ENCODE results near the gene DNAJC6.

Gene DNAJC6

DNA sequence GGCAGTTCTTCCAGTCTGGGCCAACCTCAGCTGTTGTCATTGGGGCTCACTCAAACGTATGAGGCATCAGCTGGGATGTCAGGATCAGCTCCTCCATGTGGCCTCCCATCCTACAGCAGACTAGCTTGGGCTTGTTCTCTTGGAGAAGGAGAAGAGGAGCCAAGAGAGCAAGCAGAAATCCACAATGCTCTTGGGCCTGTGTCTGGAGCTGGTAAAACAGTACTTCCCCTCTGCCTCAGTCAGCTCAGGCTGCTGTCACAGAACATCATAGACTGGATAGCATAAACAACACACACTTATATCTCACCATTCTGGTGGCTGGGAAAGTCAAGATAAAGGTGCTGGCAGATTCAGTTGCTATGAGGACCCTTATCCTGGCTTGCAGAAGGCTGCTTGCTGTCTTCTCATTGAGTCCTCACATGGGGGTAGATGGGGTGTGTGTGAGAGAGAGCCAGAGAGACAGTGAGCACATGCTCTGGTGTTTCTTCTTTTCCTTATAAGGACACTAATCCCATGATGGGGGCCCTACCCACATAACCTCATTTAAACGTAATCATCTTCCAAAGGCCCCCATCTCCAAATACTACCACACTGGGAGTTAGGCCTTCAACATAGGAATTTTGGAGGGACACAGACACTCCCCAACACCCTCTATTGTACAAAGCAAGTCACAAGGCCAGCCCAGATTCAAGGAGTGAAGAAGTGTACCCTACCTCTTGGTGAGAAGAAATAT, 16.3 kb upstream of the DNAJC6 start:
- DNase-seq (ENCODE audit: low read depth) = no peak

DNA sequence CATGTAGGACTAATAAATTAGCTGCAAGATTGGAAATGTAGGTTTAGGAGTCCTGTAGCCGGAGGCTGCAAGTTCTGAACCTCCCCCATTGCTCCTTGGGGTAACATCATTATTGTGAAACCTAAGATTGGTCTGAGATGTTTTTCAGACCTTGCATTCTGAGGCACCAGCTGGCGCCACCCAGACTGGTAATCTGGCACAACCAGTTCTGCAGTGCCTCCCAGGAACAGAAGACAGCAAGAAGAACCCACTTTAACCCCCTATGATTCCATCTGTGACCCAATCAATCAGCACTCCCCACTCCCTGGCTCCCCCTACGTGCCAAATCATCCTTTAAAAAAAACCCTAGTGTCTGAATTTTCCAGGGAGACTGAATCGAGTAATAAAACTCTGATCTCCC, 11.6 kb upstream of the DNAJC6 start:
- DNase-seq (ENCODE audit: low read depth) = no peak

DNA sequence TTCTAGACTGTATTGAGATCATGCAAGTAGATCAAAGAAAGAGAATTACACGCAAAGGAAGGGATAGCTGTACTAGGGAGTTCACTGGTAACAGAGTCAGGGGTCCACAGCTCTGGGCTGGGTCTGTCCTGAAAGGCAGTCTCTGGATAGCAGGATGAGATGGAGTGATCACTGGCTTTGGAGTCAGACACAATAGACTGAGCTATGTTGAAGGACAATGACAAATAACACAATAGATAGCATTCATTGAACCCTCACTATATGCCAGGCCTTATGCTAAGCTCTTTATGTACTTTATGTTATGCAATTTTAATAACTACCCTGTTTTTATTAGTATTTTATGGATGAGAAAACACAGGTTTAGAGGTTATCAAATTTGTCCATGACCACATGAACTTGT, 10.0 kb upstream of the DNAJC6 start:
- DNase-seq (ENCODE audit: low read depth) = no peak

DNA sequence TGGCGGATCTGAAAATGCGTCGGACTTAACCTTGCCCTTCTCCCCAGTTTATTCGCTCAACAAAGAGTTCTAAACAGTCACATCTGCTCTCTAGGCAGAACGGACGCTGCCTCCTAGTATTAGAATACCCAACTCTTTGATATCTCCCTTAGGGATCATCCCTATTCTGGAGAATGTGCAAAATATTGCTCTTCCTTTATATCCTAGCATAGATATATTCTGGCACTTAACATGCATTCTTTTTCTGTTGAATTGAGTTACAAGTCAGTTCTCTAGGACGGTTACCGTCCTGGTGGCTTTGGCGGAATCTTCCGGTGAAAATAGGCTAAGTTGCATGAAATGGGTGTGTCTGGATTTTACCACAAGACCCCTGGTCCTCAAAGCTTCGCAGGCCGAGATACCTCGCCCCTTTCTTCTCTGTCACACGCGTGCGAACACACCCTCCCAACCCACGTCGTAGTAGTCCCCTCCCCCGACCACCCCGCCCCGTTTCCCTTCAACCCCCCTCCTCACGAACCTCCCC, 501 bp upstream of the DNAJC6 start:
- no peak for DNase-seq (ENCODE audit: low read depth)

DNA sequence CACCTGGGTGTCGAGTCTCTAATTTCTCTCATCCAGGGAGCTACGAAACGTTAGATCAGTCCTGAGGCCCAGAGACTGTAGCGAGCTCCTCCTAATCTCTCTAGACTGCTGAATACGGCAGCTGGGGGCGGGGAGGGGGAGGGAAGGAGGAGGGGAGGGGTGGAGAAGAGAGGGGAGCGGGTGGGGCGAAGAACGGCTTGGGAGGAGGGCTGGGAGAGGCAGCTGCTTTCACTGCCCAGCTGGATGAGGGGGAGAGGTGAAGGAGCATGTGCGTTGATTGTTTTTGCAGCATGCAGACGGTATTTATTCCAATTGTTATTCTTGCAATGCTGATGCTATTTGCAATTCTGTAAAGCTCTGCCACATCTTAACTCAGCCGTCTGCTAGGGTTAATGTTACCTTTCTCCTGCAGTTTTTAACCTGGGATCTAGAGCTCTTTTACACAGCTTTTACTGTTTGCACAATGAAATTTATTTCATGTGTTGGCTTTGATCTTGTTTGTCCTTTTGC, 790 bp downstream of the DNAJC6 start:
- no peak for DNase-seq (ENCODE audit: low read depth)

DNA sequence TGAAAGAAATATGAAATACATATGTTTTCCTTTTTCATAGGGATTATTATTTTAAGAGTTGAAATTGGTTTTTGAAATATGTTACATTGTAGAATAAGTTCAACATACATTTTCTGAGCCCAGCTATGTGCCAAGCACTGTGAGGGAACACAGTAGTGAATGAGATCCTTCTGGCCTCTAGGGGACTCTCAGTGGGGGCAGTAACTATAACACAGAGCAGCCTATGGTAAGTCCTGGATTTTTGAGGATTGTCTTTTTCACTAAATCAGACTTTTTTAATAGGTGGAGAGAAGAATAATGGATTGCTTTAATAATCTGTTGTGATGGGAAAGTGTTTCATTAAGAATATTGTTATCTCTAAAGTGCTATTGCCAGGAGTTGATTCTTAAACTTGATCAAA, 2.4 kb downstream of the DNAJC6 start:
- DNase-seq (ENCODE audit: low read depth) = no peak

DNA sequence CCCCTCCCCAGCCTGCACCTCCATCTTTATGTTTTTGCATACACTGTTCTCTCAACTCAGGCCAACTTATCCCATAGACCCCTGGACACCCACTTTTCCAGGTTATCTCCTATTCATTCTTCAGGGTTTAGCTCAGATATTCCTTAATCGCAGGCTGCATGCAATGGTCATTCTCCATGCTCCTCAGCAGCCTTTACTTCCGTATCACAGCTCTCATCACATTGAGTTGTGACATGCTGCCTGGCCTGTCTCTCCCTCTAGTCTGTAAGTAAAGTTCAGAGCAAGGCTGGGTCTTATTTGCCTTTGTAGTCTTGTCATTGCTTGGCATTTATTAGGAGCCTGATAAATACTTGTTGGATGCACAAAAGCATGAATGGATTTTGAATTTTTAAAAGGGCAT, 6.9 kb downstream of the DNAJC6 start:
- DNase-seq (ENCODE audit: low read depth) = no peak

DNA sequence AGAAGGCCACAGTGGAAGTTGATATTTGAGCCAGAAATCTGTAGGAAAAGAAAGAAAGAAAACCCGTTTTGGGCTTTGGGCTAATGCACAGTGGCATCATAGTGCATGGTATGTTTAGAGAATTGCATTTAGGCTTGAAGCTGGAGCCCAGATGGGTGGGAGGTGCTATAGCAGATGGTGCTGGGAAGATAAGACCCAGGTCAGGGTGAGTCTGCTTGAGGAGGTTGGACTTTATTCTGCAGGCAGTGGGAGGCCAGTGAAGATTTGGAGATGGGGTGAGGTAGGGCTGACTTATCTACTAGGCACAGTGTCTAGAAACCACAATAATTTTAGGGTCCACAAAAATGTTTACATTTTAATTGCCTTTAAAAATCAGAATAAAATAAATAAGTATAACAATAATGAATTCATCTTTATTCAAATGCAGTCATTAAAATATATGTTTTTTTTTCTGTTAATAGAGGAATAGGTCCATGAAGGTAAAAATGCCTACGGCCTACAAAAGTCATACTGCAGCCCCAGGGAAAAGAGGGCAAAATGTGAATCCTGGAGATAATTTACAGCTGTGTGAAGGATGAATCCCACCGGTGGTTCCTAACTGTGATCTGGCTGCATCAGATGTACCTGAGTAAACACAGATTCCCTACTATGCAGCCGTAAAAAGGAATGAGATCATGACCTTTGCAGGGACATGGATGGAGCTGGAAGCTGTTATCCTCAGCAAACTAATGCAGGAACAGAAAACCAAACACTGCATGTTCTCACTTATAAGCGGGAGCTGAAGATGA, 8.7 kb downstream of the DNAJC6 start:
- DNase-seq (ENCODE audit: low read depth) = no peak

DNA sequence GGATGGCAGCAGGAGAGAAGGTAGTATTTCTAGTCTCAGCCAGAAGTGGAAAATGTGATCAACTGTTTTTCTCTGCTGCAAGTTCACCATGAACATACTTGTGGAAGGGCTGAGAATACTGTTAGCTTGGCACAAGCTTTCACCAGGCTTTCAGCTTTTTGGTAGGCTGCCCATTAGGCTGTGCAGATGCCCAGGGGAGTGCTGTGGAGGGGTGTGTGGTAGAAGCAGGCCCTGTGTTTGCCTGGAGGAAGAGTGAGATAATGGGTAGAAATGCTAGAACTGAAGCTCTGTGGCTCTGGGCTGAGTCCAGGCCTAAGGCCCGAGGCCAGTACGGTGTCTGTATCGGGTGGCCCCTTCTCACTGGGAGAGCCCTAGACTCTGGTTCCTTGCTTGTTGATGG, 9.8 kb downstream of the DNAJC6 start:
- no peak for DNase-seq (ENCODE audit: low read depth)

DNA sequence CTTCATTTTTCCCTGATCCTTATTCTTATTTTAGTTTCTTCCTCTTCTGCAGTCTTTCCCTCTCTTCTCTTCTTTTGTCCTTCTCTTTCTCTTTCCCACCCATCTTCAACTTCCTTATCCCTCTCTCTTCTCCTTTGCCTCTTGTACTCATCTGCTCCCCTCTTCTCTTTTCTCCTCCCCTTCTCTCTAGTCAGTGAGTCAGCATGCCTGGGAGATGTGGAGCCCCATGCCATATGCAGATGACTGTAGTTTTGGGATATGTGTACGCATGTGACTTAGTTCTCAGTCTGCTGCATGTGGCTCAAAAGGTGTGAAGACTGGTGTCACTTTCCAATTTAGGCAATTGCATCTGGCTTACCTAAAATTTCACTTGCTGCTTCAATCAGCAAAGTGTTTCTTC, 10.4 kb downstream of the DNAJC6 start:
- no peak for DNase-seq (ENCODE audit: low read depth)

DNA sequence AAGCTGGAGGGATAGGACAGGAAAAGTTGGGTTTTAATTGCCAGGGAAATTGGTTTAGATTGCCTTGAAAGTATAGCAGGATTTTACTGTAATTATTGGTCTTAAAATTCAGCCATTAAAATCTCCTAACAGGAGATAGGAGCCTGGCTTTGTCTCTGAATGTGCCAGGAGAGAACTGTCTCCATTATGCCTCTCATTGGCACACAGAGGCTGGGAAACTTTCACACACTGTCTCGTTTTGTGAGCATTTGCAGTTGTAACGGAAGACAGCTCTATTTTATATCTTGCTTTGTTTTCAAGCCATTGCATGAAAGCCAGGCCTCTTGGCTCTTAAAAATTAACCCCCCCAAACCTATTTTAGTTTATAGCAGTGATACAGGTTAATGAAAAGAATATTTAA, 12.5 kb downstream of the DNAJC6 start:
- DNase-seq (ENCODE audit: low read depth) = no peak

DNA sequence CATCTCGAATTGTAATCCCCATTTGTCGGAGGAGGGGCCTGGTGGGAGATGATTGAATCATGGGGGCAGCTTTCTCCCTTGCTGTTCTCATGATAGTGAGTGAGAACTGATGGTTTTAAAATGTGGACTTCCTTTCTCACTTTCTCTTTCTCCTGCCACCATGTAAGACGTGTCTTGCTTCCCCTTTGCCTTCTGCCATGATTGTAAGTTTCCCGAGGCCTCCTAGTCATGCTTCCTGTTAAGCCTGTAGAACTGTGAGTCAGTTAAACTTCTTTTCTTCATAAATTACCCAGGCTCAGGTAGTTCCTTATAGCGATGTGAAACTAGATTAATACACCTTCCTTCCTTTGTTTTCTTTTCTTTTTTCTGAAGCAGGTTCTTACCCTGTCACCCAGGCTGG, 13.9 kb downstream of the DNAJC6 start:
- no peak for DNase-seq (ENCODE audit: low read depth)

DNA sequence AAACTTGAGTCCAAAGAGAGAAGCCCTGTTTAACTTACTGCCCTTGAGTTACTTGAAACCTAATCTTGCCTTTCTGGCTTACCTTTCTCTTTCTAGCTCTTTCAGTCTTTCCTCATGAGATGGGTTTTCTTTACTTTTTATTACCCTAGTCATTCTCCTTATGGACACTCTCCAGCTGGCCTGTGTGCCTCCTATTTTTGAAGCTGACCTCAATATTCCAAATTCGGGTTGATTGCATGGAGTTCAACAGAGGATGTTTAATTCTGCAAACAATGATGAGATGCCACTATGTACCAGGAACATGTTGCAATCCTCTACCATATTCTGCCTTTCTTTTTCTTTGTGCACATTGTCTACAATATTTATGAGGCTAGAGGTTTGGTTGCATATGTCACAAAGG, 20.7 kb downstream of the DNAJC6 start:
- no peak for DNase-seq (ENCODE audit: low read depth)

DNA sequence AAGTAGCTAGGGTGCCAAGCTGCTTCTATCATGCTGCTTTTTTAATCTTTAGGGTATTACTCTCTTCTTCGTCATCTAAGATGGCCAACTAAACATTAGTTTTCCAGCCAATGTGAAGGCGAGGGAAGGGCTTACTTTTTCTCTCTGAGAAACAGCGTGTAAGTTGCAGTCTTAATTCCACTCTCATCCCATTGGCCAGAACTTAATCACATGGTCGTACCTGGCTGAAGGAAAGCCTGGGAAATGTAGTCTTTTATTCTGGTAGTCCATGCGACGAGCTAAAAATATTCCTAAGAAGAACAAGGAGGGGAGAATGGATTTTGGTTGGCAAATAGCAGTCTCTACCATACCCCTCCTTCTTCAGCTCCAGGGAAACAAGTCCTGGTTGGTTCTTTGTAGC, 21.5 kb downstream of the DNAJC6 start:
- no peak for DNase-seq (ENCODE audit: low read depth)

DNA sequence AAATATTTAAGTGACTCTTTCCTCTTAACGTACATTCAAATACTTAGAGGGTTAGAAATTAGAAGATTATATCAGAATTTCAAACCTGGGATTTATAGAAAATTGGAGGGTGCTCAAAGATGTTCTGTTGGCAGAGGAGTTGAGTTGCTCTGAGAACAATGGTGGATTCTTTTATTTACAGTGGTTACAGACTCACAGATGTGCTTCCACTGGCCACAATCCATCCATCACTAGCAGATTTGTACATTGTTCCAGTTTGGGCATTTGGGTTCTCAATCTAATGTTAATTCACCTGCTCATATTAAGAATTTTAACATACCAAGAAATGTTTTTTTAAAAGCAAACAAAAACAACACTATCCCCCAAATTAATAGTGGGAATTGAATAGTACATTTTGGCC, 23.5 kb downstream of the DNAJC6 start:
- no peak for DNase-seq (ENCODE audit: low read depth)

DNA sequence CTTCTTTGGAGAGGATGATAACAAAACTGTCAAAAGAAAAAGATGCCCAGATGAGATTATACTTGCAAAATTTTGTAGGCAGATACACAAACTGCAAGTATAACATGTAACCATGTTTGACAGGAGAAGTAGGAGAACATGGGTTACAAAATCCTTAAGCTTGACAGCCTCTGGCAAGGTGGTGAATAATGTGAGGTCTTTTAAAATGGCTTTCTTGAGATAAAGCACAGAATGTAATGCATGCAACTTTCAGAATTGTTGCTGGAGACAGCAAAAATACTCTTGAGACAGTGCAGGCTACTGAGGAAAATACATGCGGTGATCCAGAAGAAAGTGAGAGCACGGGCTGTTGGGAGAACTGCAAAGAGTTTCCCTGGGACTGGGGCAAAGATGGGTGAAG, 24.7 kb downstream of the DNAJC6 start:
- DNase-seq (ENCODE audit: low read depth) = no peak

DNA sequence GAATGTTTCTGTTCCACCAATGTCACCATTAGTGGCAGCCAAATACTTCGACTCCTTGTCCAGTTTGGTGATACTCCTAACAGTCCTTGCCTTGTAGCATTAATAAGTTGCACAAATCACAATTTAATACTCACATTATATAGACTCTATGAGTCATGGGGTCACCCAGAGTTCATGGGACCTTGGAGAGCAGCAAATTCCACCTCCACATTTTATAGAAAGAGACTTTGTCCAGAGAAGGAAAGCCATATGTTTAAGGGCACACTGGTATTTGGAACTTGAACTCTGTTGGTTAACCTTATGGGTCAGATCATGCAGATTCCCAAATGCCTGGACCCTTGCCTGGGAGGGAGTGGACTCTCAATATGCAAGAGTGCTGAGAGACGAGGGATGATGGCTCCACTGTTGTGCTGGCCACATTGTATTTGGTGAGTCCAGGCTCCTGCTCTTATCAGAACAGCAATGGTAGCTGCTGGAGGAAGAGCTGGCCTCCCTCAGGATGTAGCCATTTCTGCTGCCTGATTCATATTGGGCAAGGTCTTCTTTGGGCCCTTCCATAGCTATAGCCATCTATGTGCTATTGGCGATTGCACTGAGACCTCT, 30.6 kb downstream of the DNAJC6 start:
- DNase-seq (ENCODE audit: low read depth) = no peak

DNA sequence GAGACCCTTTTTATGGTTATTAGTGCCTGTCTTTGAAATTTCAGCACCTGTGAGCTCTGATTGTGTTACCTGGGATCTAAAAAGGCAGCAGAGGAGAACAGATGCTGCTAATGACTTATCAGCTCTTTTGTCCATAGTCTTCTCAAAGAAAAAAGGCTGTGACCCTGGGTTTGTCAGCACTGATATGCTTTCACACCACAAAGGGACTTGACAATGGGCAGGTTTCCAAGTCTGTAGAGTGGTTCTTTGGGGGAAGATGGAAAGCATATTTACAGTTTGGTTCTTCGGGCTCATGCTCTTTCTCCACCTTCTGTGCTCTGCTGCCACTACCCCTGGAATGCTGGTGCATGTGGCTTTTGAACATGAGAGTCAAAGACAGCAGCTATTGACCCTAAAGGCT, 32.0 kb downstream of the DNAJC6 start:
- no peak for DNase-seq (ENCODE audit: low read depth)

DNA sequence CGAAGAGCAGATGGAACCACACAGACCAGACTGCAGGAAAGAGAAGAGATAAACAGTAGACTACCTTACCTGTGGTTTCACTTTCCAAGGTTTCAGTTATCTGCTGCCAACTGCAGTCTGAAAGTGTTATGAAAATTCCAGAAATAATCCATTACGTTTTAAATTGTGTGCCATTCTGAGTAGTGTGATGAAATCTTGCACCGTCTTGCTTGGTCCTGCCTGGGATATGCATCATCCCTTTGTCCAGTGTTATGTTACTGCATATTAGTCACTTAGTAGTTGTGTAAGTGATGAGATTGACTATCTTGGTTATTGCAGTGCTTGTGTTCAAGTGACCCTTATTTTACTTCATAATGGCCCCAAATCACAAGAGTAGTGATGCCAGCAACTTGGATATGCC, 33.9 kb downstream of the DNAJC6 start:
- no peak for DNase-seq (ENCODE audit: low read depth)

DNA sequence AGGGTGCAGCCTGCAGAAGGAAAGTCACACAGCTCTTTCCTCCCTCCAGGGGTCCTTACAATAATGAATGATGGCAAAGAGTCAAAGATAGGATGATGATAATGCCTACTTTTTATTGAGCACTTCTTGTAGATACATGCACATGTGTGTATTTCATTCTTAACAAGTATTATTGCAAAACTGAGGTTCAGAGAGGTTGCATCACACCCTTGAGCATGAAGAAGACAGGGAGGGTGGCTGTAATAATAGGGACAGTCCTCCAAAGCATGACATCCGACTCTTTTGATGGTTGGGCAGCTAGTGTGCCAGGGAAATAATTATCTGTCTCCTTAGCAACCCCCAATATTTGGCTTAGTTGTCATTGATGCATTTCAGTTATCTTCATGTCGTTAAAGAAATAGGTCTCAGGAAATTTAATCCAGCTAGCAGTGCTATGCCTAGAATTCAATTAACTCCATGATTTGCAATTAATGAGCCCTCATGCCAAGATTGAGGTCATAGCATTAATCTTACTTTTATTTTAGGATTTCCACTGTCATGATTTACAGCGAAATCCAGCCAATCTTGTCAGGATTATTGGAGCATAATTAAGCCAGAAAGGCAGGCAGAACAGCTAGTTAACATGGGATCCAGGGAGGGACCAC, 35.0 kb downstream of the DNAJC6 start:
- no peak for DNase-seq (ENCODE audit: low read depth)

DNA sequence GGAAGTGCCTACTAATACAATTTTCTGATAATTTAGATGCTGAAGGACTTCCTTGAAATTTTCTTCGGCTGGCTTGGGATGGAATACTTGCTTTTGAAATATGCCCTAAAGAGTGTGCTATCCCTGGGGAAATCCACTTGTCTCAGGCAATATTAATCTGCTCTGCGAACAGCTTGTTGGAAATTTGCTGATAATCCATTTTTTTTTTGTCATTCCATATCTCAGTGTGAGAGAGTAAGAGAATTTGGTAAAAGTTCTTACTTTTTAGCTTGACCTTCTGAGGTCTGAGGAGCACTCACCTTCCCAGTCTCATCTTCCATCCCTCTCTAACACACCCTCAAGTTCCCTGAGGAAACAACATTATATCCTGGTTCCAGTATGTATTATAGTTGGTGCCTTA, 36.8 kb downstream of the DNAJC6 start:
- DNase-seq (ENCODE audit: low read depth) = no peak

DNA sequence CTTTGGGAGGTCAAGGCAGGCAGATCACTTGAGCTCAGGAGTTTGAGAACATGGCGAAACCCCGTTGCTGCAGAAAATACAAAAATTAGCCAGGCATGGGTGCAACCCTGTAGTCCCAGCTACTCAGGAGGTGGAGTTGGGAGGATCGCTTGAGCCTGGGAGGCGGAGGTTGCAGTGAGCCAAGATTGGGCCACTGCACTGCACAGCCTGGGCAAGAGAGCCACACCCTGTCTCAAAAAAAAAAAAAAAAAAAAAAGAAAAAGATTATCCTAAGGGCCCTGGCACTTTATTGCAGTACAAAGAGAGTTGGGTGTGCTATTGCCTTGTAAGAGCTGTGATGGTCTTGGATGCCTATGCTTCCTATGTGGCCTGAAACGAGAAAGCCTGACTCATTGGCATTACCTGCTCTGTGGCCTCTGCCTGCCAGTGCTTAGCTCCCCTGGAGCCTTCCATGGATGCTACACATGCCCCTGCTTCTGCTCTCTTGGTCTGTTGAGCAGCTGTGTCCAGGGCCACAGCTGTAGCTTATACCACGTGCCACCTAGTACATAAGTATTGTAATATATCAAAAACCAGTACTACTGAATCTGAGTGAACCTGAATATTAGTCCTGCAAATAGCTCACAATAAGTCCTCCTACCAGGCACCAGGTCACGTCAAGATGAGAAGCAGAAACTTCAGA, 45.8 kb downstream of the DNAJC6 start:
- DNase-seq (ENCODE audit: low read depth) = no peak
